ENCODE data around the gene SIM2.

The SIM2 gene

DNA sequence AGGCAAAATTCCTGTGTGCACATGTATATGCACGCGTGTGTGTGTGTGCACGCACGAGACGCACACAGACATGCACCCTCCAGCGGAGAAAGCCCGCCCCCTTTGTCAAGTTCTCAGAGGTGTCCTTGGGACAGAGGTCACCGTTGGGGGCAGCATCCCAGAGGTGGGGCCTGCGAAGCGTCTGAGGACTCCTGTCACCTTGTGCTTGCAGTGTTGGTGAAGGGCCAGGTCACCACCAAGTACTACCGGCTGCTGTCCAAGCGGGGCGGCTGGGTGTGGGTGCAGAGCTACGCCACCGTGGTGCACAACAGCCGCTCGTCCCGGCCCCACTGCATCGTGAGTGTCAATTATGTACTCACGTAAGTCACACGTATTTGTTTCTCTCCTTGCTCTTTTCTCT is 42.6 kb downstream of the SIM2 start:
- no peak for DNase-seq

DNA sequence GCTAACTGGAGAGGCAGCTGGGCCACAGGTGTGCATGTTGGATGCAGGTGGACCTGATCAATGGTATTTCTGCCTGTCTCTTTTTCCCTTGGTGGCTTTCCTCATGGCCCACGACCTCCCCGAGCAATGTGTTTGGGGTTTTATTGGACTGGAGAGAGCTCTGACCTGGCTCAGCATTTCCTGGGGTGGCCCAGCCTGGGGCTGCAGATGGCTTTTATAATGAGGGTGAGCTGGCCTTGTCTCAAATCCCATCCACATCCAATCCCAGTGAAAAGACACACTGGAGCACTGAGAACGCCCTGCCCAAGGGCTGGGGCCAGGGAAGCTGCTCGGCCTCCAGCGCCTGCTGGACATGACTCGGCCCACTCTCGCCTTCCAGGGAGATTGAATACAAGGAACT is 44.1 kb downstream of the SIM2 start:
- no peak for DNase-seq

- no peak for DNase-seq
Observed at GRCh38 chr21:36743446-36743845, 44.5 kb downstream of the SIM2 start.

DNA sequence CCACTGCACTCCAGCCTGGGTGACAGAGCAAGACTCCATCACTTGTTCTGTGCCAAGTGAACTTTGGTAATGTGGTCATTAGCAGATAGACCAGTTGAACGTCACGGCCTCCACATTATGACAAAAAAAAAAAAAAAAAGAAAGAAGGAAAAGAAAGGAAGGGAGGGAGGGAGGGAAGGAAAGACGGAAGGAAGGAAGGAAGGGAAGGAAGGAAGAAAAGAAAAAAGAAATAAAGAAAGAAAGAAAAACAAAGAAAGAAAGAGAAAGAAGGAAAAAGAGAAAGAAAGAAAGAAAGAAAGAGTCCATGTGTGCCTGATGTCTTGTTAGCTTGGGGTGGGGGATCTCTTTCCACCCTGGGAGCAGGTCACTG is 45.3 kb downstream of the SIM2 start:
- DNase-seq, result no peak

- no peak for DNase-seq
Observed at GRCh38 chr21:36744560-36745231, 45.8 kb downstream of the SIM2 start.

DNA sequence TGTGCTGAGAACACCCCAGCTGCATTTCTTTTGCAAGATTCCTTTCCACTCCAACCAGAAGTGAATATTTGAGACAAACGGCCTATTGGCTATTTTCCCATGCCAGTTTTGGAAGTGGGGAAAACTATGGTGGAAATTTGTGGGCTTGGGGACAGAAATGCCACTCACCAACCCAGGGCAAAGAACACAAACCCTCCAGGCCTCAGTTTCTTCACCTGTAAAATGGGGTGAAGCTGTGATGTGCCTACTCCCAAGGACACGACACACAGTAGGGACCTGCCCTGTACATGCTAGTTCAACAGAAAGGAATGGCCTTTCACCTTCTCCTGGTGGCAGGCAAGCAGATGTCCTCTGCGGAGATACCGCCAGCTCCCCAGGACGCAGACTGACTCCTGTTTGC is 46.5 kb downstream of the SIM2 start:
- no peak for DNase-seq

- no peak for DNase-seq
Observed at GRCh38 chr21:36747041-36747814, 48.3 kb downstream of the SIM2 start.

GRCh38 chr21:36747815-36748383 is 49.0 kb downstream of the SIM2 start:
- DNase-seq, result no peak

DNA sequence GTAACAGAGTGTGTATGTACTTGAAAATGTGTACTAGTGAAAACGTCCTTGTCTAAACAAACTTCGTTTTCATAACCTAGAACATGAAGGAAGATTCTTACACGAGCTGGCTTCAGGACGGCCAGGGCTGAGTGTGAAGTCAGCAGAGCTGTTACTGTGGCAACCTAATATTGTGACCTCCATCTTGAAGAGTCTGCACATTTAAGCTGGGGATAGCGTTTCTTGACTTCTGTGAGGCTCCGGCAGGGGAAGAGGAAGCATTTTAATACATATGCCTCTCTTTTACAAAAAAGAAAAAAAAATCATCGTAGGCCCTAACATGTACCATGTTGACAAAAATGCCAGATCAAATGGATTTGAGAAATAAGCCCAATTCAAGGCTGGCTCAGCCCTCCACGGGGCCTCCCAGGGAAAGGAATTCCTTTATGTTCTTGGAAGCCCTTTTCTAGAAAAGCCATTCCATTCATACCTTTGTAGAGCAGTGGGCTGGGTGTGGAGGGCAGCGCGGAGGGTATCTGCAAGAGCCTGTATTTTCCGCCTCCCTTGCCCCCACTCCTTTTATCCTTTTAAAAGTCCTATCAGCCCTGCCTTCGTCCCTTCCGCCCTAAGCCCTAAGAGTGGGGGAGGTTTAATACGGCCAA is 51.1 kb downstream of the SIM2 start:
- DNase-seq, result no peak

- no peak for DNase-seq
Observed at GRCh38 chr21:36750576-36750959, 51.7 kb downstream of the SIM2 start.

- no peak for DNase-seq
Observed at GRCh38 chr21:36751383-36751782, 52.5 kb downstream of the SIM2 start.

- DNase-seq, result no peak
Observed at GRCh38 chr21:36753556-36753955, 54.6 kb downstream of the SIM2 start.

GRCh38 chr21:36754241-36754898 is 55.5 kb downstream of the SIM2 start:
- DNase-seq, result no peak

GRCh38 chr21:36756527-36756926 is 57.6 kb downstream of the SIM2 start:
- DNase-seq, result no peak

DNA sequence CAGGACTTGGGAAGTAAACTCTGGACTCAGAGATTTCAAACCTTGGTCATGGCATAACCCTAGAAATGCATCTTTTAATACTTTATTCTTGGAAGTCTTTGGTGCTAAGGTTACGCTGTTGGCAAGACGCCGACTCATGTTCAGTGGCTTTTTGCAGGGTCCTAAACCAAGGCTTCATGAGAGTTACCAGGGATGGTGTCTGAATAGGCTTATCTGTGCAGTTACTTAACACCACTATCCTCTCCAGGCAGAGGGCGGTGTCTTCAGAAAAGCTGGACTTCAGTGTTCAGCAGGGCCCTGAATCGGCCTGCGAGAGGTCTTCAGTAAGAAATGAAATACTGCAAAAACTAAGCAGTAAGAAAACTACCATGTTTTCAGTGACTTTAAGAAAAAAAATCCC is 58.3 kb downstream of the SIM2 start:
- no peak for DNase-seq

- no peak for DNase-seq
Observed at GRCh38 chr21:36759348-36760083, 60.6 kb downstream of the SIM2 start.

DNA sequence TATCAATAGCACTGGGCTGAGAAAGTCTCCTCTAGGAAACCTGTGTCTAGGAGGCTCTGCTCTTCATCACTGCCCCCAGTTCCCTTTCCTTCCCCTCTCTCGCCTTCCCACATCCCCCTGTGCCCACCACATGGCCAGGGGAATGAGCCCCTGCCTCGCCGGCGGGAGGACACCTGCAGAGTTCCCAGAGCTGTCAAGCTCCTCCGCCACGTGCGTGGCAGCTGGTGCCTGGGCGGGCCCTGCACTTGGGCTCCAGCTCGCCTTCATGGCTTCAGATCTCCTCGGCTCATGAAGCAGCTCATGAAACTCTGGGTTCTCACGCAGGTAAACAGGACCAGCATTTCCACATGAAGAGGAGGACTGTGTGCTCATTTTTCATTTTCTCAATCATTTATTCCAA is 62.8 kb downstream of the SIM2 start:
- DNase-seq, result no peak

- no peak for DNase-seq
Observed at GRCh38 chr21:36762642-36763041, 63.7 kb downstream of the SIM2 start.

- no peak for DNase-seq
Observed at GRCh38 chr21:36763305-36763704, 64.4 kb downstream of the SIM2 start.

DNA sequence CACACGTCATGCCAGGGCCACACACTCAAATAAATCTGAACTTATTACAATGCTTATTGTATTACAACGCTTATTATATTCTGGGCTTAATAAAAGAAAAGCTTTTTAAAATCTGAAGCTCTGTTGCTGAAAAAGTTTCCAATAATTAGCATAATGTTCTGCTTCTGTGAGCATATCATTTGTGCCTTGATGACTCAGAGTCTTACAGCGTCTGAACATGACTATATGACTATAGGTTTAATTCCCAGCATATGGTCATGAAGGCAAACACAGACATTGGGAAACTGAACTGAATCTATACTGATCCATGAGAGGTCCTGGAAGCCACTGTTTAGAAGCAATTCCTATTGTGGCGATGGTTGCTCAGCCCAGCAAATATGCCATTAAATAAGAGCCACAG is 66.3 kb downstream of the SIM2 start:
- DNase-seq, result no peak

DNA sequence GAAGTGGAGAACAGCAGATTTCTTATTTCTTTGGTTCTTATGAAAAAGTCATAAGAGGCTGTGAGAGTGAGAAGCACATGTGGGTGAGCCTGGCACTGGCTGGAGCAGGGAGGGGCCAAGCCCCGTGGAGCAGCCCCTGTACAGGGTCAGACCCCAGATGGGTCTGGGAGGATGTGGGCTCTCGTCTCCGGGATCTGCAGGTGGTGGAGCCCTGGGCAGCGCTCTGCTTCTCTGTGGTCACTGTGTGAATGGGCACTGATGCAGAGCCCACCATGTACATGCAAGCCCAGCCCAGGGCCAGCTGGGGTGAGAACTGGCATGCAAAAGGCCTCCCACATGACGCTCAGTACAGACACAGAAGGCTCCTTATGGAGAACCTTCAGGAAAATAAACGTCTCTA is 67.6 kb downstream of the SIM2 start:
- no peak for DNase-seq

GRCh38 chr21:36767096-36767495 is 68.2 kb downstream of the SIM2 start:
- no peak for DNase-seq

DNA sequence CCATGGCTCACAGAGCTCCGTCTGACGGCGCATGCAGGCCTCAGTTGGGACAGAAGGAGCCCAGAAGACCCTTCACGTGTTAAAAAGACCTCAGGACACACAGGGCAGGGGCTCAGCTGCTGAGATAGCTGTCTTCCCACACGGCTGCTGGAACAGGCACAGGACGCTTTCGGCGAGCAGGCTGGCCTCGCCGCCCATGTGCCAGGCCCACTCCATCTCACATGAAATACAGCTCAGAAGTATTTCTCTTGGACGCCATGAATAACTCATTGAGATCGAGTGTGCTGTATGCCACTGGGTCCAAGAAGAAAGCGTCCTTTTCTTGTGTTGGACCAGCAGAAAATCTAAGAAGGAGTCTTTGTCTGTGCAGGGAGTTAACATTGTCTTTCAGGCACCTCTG is 69.6 kb downstream of the SIM2 start:
- DNase-seq, result no peak
